T-helper 2 cell treated with Interferon-gamma antibody and Interleukin-4, amounts not matched to agents 5 μg/mL and 100 μg/mL, for 36 hours (primary cell): Measurements from ENCODE around the gene LRRC25.
A peak's percentile ranks its signal among the peaks of the same experiment; 100 is the strongest.
"Not testable (repeated sequence)": the region's sequence is repeated elsewhere in the genome, so short reads cannot be mapped to it uniquely, and the experiment has no call there.

Experiments used
- DNase-seq: peaks from one replicate; pipeline ENCODE4 v3.0.0; 2021; ENCODE audit warnings: low spot score
- H3K27ac Mint-ChIP-seq: one replicate; pipeline ENCODE4 v1.8.0; 2021; ENCODE audit warnings: mild to moderate bottlenecking, mixed read lengths
- H3K27me3 Mint-ChIP-seq: one replicate; pipeline ENCODE4 v1.8.0; 2021; ENCODE audit warnings: low read depth, mixed read lengths
- H3K36me3 Mint-ChIP-seq: one replicate; pipeline ENCODE4 v1.8.0; 2021; ENCODE audit warnings: low read depth, mixed read lengths
- H3K4me1 Mint-ChIP-seq: one replicate; pipeline ENCODE4 v1.8.0; 2021; ENCODE audit warnings: low read depth, mixed read lengths
- H3K4me3 Mint-ChIP-seq: one replicate; pipeline ENCODE4 v1.8.0; 2022; ENCODE audit warnings: mild to moderate bottlenecking, moderate library complexity, mixed read lengths
- H3K9me3 Mint-ChIP-seq: one replicate; pipeline ENCODE4 v1.8.0; 2021; ENCODE audit warnings: mixed read lengths

LRRC25 gene

GRCh38 chr19:18373892-18374629 is 23.4 kb downstream of the LRRC25 start:
- Mint-ChIP-seq H3K27me3 (no peaks in the 10 kb centered on the region), H3K4me1 (peaks cover 9% of the 10 kb centered on the region), H3K4me3 (peak overlapping the region; percentile 15), H3K9me3 (no peaks in the 10 kb centered on the region), H3K27ac (peak overlapping the region; percentile 74), H3K36me3 (no peaks in the 10 kb centered on the region)
- DNase-seq, result peak; percentile 75

- peak overlapping the region; percentile 15 for H3K4me3 Mint-ChIP-seq
- H3K36me3 Mint-ChIP-seq, result no peaks in the 10 kb centered on the region
- no peaks in the 10 kb centered on the region for H3K27me3 Mint-ChIP-seq
- peak overlapping the region; percentile 74 for H3K27ac Mint-ChIP-seq
- no peaks in the 10 kb centered on the region for H3K9me3 Mint-ChIP-seq
- DNase-seq, result no peak
- H3K4me1 Mint-ChIP-seq, result peaks cover 9% of the 10 kb centered on the region
Observed at GRCh38 chr19:18373407-18373891, 24.0 kb downstream of the LRRC25 start.

- H3K4me3 Mint-ChIP-seq, result no peak overlapping the region
- H3K36me3 Mint-ChIP-seq, result peaks cover 20% of the 10 kb centered on the region
- no peak overlapping the region for H3K27ac Mint-ChIP-seq
- no peaks in the 10 kb centered on the region for H3K9me3 Mint-ChIP-seq
- H3K27me3 Mint-ChIP-seq, result no peaks in the 10 kb centered on the region
- no peak for DNase-seq
- H3K4me1 Mint-ChIP-seq, result peaks cover 5% of the 10 kb centered on the region
Observed at GRCh38 chr19:18368504-18369222, 28.8 kb downstream of the LRRC25 start.

- DNase-seq, result no peak
- Mint-ChIP-seq H3K4me1 (peaks cover 2% of the 10 kb centered on the region), H3K4me3 (no peak overlapping the region), H3K9me3 (no peaks in the 10 kb centered on the region), H3K27ac (no peak overlapping the region), H3K36me3 (peaks cover 25% of the 10 kb centered on the region), H3K27me3 (no peaks in the 10 kb centered on the region)
Observed at GRCh38 chr19:18366021-18366435, 31.4 kb downstream of the LRRC25 start.

GRCh38 chr19:18364826-18365528 is 32.4 kb downstream of the LRRC25 start:
- H3K27me3 Mint-ChIP-seq, result no peaks in the 10 kb centered on the region
- H3K27ac Mint-ChIP-seq, result no peak overlapping the region
- H3K36me3 Mint-ChIP-seq, result peaks cover 25% of the 10 kb centered on the region
- no peaks in the 10 kb centered on the region for H3K9me3 Mint-ChIP-seq
- H3K4me3 Mint-ChIP-seq, result no peak overlapping the region
- DNase-seq, result no peak
- peaks cover 2% of the 10 kb centered on the region for H3K4me1 Mint-ChIP-seq

- H3K9me3 Mint-ChIP-seq, H3K4me3 Mint-ChIP-seq, H3K4me1 Mint-ChIP-seq, DNase-seq, H3K27me3 Mint-ChIP-seq, H3K27ac Mint-ChIP-seq: not testable (repeated sequence)
- peaks cover 28% of the 10 kb centered on the region for H3K36me3 Mint-ChIP-seq
Observed at GRCh38 chr19:18364277-18364825, 33.1 kb downstream of the LRRC25 start.

- Mint-ChIP-seq H3K4me3 (no peak overlapping the region), H3K27me3 (no peaks in the 10 kb centered on the region), H3K27ac (no peak overlapping the region), H3K4me1 (peaks cover 2% of the 10 kb centered on the region), H3K36me3 (peaks cover 32% of the 10 kb centered on the region), H3K9me3 (no peaks in the 10 kb centered on the region)
- no peak for DNase-seq
Observed at GRCh38 chr19:18363787-18364186, 33.6 kb downstream of the LRRC25 start.

- Mint-ChIP-seq H3K4me3 (no peak overlapping the region), H3K9me3 (no peaks in the 10 kb centered on the region), H3K27ac (no peak overlapping the region), H3K36me3 (peaks cover 36% of the 10 kb centered on the region), H3K4me1 (peaks cover 2% of the 10 kb centered on the region), H3K27me3 (no peaks in the 10 kb centered on the region)
- no peak for DNase-seq
Observed at GRCh38 chr19:18362934-18363542, 34.4 kb downstream of the LRRC25 start.

- no peaks in the 10 kb centered on the region for H3K9me3 Mint-ChIP-seq
- H3K4me3 Mint-ChIP-seq, result no peak overlapping the region
- no peak for DNase-seq
- H3K27me3 Mint-ChIP-seq, result no peaks in the 10 kb centered on the region
- H3K4me1 Mint-ChIP-seq, result peaks cover 2% of the 10 kb centered on the region
- H3K36me3 Mint-ChIP-seq, result peaks cover 38% of the 10 kb centered on the region
- H3K27ac Mint-ChIP-seq, result no peak overlapping the region
Observed at GRCh38 chr19:18361646-18362045, 35.8 kb downstream of the LRRC25 start.

- H3K27me3 Mint-ChIP-seq, result no peaks in the 10 kb centered on the region
- H3K4me1 Mint-ChIP-seq, result no peaks in the 10 kb centered on the region
- no peak overlapping the region for H3K27ac Mint-ChIP-seq
- no peaks in the 10 kb centered on the region for H3K9me3 Mint-ChIP-seq
- peaks cover 29% of the 10 kb centered on the region for H3K36me3 Mint-ChIP-seq
- H3K4me3 Mint-ChIP-seq, result no peak overlapping the region
- DNase-seq, result no peak
Observed at GRCh38 chr19:18357041-18357440, 40.4 kb downstream of the LRRC25 start.

- H3K36me3 Mint-ChIP-seq, result peaks cover 28% of the 10 kb centered on the region
- H3K4me1 Mint-ChIP-seq, H3K27ac Mint-ChIP-seq, H3K27me3 Mint-ChIP-seq, DNase-seq, H3K4me3 Mint-ChIP-seq, H3K9me3 Mint-ChIP-seq: not testable (repeated sequence)
Observed at GRCh38 chr19:18354743-18355142, 42.7 kb downstream of the LRRC25 start.

GRCh38 chr19:18353378-18354005 is 43.9 kb downstream of the LRRC25 start:
- no peaks in the 10 kb centered on the region for H3K4me1 Mint-ChIP-seq
- H3K36me3 Mint-ChIP-seq, result peaks cover 23% of the 10 kb centered on the region
- H3K27ac Mint-ChIP-seq, result no peak overlapping the region
- H3K9me3 Mint-ChIP-seq, result no peaks in the 10 kb centered on the region
- no peak overlapping the region for H3K4me3 Mint-ChIP-seq
- DNase-seq, result no peak
- no peaks in the 10 kb centered on the region for H3K27me3 Mint-ChIP-seq

- DNase-seq, result no peak
- Mint-ChIP-seq H3K4me3 (no peak overlapping the region), H3K27ac (no peak overlapping the region), H3K36me3 (peaks cover 16% of the 10 kb centered on the region), H3K4me1 (no peaks in the 10 kb centered on the region), H3K9me3 (no peaks in the 10 kb centered on the region), H3K27me3 (no peaks in the 10 kb centered on the region)
Observed at GRCh38 chr19:18351544-18351943, 45.9 kb downstream of the LRRC25 start.
